GM19099 (cell line): ENCODE results near the gene ZNF280A.

Experiments
- POLR2A ChIP-seq: IDR thresholded peaks from 3 replicates; pipeline ENCODE4 v1.6.1; 2011; ENCODE audit warnings: low read depth; ENCODE audit not compliant: insufficient read length; ENCODE audit errors: extremely low read depth

Gene ZNF280A

GRCh38 chr22:22550789-22551434 is 30.8 kb upstream of the ZNF280A start:
- TF ChIP-seq POLR2A, result no peak

DNA sequence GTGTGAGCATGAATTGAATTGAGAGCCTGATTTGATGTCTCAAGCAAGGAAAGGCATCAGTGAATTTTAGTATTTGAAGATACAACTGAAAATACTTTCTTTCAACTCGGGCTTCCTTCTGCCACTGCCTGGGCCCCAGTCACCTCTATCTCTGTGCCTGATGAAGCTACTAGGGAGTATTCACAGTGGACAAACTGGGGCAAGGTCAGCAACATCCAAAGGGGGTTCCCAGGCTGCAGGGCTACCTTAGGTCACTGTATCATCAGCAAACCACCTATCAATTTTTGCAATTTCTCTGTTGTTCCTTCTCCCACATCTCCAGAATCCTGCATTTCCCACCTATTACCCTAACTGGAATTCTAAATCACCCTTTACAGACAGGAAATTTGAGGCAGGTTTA is 28.8 kb upstream of the ZNF280A start:
- no peak for TF ChIP-seq POLR2A

DNA sequence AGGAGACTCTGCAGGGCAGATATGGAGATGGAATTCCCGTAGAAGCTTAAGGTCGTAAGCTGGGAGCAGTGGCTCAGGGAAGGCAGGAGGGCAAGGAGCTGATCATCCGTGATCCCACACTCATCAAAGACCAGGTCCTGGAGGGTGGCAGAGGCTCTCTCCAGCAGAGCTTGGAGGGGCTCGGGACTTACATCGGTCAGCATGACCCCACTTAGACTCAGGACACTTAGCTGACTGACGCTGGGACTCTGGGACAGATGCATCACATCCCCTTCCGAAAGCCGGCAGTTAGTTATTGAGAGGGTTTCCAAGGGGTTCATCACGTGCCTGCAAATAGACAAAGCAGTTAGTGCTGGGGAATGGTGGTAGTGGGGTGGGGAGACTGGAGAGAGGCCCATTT is 28.2 kb upstream of the ZNF280A start:
- no peak for TF ChIP-seq POLR2A

- TF ChIP-seq POLR2A, result no peak
These were observed 27.7 kb upstream of the ZNF280A start for GRCh38 chr22:22547692-22548300.

- TF ChIP-seq POLR2A, result no peak
These were observed 27.2 kb upstream of the ZNF280A start for GRCh38 chr22:22547226-22547625.

- no peak for TF ChIP-seq POLR2A
These were observed 26.4 kb upstream of the ZNF280A start for GRCh38 chr22:22546490-22546889.

- no peak for TF ChIP-seq POLR2A
These were observed 25.0 kb upstream of the ZNF280A start for GRCh38 chr22:22545084-22545483.

DNA sequence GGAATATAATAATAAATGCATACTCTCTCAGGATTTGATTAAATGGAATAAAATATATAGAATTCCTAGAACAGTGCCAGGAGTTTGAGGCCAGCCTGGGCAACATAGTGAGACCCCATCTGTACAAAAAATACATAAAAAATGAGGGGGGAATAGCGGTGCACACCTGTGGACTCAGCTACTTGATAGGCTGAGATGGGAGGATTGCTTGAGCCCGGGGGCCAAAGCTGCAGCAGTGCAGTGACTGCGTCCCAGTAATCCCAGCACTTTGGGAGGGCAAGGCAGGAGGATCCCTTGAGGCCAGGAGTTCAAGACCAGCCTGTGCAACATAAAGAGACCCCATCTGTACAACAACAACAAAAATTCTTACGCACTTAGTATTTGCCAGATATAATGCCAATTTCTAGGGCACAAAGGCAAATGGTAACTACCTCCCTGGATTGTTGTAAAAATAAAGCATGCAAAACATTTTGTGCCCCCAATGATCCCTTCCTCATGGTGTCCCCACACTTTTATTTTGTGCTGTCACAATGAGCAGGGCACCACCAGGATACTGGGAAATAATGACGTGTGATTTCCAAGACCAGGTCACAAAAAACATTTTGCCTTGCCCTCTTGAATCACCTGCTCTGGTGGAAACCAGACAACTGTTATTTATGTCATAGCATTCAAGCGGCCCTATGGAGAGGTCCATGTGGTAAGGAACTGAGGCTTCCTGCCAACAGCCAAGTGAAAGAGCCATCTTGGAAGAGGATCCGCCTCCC is 18.3 kb upstream of the ZNF280A start:
- TF ChIP-seq POLR2A, result no peak

GRCh38 chr22:22536916-22537315 is 16.8 kb upstream of the ZNF280A start:
- no peak for TF ChIP-seq POLR2A

DNA sequence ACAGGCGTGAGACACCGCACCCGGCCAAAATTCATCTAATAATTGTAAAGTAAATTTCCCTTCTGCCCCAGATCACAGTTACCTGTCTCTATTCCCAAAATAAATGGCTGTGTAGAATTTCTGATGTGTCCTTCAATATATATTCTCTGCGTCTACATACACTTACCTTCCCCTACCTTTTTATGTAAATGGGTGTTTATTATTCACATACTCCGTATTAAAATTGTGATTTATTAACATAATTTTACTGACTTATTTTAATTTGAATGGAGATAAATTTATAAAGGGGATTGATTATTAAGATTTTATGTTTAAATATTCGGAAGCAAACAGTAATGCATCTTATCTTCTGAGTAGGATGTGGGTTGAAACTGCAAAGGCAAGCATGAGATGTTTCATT is 16.4 kb upstream of the ZNF280A start:
- TF ChIP-seq POLR2A, result no peak

GRCh38 chr22:22535662-22536061 is 15.6 kb upstream of the ZNF280A start:
- TF ChIP-seq POLR2A, result no peak

GRCh38 chr22:22534604-22535415 is 14.7 kb upstream of the ZNF280A start:
- no peak for TF ChIP-seq POLR2A

- no peak for TF ChIP-seq POLR2A
These were observed 13.8 kb upstream of the ZNF280A start for GRCh38 chr22:22533863-22534262.

DNA sequence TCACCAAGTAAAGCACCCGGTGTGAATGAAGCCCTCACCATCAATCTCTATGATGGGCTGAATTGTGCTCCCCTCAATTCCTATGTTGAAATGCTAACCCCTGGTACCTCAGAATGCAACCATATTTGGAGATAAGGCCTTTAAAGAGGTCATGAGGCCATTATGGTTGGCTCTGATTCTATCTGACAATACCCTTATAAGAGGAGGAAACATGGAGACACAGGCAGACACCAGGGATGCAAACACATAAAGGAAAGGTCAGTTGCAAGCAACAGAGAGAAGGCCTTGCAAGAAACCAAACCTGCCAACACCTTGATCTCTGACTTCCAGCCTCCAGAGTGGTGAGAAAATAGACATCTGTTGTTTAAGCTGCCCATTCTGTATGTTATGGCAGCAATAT is 13.3 kb upstream of the ZNF280A start:
- TF ChIP-seq POLR2A, result no peak
